ENCODE results near the gene CLTA. TPM values are rescaled to one million over a fixed set of nuclear protein-coding genes. Genes with fewer than 3 reads are reported as not detected.

The CLTA gene
- total RNA-seq = 185 TPM

DNA sequence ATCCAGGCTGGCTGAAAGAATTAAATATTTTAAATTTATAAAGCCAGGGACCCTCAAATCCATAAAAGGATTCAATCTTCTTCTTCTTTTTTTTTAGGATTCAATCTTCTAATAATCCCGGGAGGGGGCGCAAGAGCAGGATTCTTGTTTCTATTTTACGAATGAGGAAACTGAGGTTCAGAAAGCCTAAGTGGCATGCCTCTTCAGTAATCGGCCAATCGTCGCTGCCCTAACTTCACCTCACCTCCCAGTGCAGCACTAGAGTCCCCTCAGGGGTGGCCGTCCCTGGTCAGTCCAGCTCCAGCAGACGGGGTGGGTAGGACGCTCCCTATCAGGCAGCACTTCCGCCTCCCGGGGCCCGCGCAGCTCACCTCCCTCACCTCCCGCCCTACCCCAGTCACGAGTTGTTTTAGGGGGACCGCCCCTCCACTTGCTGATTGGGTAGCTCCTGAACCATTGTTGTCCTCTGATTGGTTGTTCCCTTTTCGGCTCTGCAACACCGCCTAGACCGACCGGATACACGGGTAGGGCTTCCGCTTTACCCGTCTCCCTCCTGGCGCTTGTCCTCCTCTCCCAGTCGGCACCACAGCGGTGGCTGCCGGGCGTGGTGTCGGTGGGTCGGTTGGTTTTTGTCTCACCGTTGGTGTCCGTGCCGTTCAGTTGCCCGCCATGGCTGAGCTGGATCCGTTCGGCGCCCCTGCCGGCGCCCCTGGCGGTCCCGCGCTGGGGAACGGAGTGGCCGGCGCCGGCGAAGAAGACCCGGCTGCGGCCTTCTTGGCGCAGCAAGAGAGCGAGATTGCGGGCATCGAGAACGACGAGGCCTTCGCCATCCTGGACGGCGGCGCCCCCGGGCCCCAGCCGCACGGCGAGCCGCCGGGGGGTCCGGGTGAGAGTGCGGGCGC lies at the start of gene CLTA:
CLTA (plus strand) TSS at position 534 of the 902 bp plus-strand sequence; CDS start at position 670, 136 bp downstream.
- peak; percentile 97 for DNase-seq (ENCODE audit: low spot score)

GRCh38 chr9:36141288-36141687 lies 49.4 kb upstream of the CLTA start:
- no peak for DNase-seq (ENCODE audit: low spot score)

- no peak for DNase-seq (ENCODE audit: low spot score)
Observed at GRCh38 chr9:36141761-36142160, 49.0 kb upstream of the CLTA start.

DNA sequence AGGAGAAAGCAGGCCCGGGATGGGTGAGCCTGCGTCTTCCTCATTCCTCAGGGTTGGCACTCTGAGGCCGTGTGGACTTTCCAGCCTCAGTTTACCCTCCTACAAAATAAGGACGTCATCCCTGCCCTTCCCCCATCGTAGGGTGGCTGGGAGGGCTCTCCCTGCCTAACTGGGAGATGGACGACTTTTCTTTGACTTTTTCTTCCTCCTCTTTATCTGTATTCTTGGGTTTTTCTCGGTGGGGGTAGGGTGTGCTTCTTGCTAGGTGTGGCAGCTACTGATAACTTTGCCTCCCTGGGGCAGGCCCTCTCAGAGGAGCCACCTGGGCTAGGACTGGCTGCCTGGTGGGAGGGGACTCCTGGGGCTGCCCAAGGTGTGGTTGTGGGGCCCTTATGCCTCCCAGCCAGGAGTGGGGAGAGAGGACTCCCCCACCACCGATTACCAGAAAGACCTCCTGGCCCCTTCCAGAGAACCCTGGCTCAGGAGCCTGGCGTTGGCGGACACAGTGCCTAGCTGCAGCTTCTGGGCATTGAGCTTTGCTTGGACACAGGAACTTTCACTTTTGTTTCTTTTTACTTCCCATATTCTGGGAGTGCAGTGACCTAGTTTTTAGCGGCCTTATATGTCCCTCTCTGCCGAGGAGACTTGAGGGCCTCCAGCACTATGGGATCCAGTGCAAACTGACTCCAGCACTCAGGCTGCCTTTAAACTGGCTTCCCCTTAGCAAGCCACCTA lies 48.0 kb upstream of the CLTA start:
- no peak for DNase-seq (ENCODE audit: low spot score)

DNA sequence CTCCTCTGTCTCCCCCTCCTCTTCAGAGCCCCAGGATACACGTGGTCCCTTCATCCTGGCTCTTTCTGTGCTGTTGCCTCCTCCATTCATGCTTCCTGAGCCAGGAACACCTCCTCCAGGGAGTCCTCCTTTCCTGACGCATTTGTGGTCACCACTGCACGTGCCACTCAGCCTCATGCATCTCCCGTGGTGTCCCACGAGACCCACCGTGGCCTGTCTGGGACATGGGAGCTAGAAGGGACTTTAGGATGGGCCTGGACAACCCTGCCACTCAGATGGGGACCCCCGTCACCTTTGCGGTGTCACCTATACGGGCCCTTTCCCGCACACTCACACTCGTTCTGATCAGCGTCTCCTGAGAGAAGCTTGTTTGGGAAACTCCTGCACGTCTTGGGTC lies 47.5 kb upstream of the CLTA start:
- no peak for DNase-seq (ENCODE audit: low spot score)

- no peak for DNase-seq (ENCODE audit: low spot score)
Observed at GRCh38 chr9:36144309-36145232, 46.1 kb upstream of the CLTA start.

DNA sequence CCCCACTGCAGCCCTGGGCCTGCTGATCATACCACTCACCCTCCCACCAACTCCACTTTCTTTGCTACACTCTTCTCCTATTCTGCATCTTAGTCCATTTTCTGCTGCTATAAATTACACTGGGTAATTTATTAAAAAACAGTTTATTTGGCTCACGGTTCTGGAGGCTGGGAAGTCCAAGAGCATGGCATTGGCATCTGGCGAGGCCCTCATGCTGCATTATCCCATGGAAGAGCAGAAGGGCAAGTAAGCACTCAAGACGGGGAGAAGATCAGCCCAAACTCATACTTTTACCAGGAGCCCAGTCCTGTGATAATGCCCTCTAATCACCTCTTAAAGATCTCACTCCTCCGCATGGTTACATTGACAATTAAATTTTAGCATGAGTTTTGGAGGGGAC lies 44.8 kb upstream of the CLTA start:
- no peak for DNase-seq (ENCODE audit: low spot score)

GRCh38 chr9:36146651-36147050 lies 44.1 kb upstream of the CLTA start:
- no peak for DNase-seq (ENCODE audit: low spot score)

DNA sequence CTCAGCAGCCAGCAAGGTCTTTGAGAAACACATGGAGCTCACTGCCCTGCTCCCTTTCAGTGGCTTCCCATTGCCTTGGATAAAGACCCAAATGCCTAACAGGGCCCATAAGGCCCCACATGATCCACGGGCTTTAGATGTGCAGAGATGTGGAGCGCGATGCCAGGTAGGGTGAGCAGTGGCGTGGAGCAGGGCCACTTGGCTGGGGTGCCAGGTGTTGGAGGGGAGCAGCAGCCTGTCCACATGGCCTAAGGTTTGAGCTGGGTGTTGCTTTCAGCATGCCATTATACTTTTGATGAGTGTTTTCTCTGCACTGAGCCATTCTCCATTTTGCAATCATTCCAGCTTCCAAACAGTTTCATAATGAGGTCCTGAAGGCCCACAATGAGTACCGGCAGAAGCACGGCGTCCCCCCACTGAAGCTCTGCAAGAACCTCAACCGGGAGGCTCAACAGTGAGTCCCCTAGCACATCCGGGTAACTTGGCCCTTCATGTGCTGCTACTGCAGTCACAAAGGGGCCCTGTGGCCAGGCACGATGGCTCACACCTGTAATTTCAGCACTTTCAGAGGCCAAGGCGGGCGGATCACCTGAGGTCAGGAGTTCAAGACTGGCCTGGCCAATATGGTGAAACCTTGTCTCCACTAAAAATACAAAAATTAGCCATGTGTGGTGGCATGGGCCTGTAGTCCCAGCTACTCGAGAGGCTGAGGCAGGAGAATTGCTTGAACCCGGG lies 43.1 kb upstream of the CLTA start:
- DNase-seq (ENCODE audit: low spot score) = no peak

GRCh38 chr9:36148311-36149051 lies 42.2 kb upstream of the CLTA start:
- peak; percentile 94 for DNase-seq (ENCODE audit: low spot score)

DNA sequence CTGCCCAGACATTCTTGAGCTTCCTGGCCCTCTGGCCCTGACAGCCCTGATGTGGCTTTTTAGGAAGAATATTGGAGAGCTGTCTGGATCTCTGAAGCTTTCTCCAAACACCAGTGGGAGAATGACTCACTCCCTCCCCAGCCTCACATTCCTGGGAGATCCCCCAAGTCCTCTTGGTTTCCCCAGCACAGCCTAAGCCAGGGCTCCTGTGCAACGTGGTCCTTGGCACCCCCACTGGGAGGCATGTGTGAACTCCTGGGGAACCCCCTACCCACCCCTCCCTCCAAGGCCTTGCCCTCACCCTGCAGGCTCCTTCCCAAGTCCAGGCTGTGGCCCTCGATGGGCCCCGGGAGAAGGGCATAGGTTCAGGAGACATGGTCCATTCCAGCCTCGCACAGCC lies 41.5 kb upstream of the CLTA start:
- no peak for DNase-seq (ENCODE audit: low spot score)

GRCh38 chr9:36150574-36151315 lies 40.0 kb upstream of the CLTA start:
- DNase-seq (ENCODE audit: low spot score) = no peak

DNA sequence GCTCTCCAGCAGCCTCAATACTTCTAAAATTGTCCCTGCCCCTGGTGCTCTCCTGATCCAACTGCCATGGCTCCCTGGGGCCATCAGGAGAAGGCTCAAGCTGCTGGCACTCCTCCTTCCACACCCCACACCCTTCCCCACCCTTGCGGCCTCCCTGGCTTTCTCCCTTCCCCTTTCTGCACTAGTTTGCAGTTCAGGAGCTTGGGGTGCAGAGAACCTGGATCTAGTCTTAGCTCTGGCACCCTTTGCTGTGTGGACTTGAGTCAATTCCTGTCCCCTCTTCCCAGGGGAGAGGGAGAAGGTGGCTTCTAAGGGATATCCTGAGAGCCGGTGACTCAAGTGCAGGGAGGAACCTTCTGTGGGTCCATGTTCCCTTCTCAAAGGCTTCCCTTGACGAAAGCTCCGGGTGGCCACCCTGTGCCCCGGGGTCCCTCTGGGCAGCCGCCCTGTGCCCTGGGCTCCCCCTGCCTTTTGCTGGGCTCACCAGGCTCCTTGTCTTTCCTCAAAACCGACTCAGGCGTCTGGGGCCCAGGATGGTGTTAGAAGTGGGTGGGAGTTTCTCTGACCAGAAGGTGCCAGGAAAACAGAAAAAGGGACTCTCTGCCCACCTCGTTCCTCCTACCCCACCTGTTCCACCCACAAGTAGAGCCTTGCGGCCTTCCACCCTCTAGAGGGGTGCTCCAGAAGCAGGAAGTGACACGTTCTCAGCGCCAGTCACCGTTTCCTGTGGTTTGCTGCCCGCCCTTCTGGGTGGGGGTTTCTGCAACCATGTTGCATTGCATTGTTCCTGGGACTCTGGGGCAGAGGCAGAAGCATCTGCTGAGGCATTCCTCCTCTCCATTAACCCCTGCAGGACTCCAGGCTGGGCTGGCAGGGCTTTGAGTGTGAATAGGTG lies 39.2 kb upstream of the CLTA start:
- peak; percentile 51 for DNase-seq (ENCODE audit: low spot score)

- DNase-seq (ENCODE audit: low spot score) = no peak
Observed at GRCh38 chr9:36152741-36153438, 37.8 kb upstream of the CLTA start.

DNA sequence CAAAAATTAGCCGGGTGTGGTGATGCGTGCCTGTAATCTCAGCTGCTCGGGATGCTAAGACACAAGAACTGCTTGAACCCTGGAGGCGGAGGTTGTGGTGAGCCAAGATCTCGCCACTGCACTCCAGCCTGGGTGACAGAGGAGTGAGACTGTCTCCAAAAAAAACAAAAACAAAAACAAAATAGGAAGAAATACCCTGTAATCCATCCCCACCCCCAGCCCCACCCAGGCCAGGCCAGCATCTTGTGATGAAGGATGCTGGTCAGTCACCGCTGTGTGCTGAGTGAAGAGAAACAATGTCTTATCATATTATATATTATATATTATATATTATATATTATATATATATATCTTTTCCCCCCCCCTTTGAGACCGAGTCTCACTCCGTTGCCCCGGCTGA lies 37.0 kb upstream of the CLTA start:
- DNase-seq (ENCODE audit: low spot score) = no peak

DNA sequence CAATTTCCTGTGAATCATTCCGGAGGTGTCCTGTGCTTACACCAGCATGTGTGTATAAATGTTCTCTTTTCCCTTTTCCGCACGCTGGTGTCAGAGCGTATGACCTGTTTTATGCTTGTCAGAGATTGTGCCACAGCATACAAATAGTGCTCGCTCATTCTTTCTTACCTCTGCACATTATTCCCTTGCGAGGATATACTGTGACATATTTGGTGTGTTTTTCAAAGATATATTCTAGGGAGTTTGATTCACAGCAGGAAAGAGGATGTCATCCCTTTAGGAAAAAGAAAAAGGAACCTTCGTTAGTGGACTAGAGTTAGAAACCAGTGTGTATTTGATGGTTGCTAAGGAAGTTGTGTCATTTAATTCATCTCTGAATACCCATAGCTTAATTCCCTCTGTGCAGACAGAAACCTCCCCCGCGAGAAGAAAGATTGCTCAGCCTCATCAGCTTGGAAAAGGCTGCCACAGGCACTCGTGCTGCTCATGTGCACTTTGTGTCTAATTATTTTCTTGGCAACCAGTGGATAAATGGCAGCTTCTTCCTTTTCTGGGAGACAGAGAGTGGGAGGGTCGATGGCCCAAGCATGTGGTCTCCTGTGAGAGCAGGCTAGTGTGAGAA lies 36.3 kb upstream of the CLTA start:
- peak; percentile 30 for DNase-seq (ENCODE audit: low spot score)

- no peak for DNase-seq (ENCODE audit: low spot score)
Observed at GRCh38 chr9:36156116-36156515, 34.6 kb upstream of the CLTA start.

- no peak for DNase-seq (ENCODE audit: low spot score)
Observed at GRCh38 chr9:36158122-36158521, 32.6 kb upstream of the CLTA start.

Measured in mucosa of gallbladder (tissue), 1 donor.